AG04450 (cell line): ENCODE results near the gene C2orf81. TPM values are rescaled to one million over a fixed set of nuclear protein-coding genes. Genes with fewer than 3 reads are reported as not detected.
A peak's percentile ranks its signal among the peaks of the same experiment; 100 is the strongest.

ENCODE experiments used
- CTCF ChIA-PET: fragments of 300-600, 350-600 bp; formaldehyde crosslinking; extraction: SDS; loops from one replicate; lab custom pipeline; 2022; ENCODE audit warnings: antibody characterized with exemption, inconsistent platforms; lab: Charles Lee
- POLR2A ChIA-PET: fragments of 350-600 bp; formaldehyde crosslinking; extraction: SDS; loops from one replicate; lab custom pipeline; 2021; ENCODE audit warnings: antibody characterized with exemption, inconsistent platforms; lab: Yijun Ruan, JAX
- DNase-seq: peaks from one replicate; pipeline ENCODE4 v3.0.0-alpha.2; 2011; ENCODE audit warnings: low read depth, low spot score
- H3K27ac ChIP-seq: one replicate; pipeline ENCODE4 v1.5.1; 2012; ENCODE audit warnings: low read depth, low read length, control low read depth
- H3K27me3 ChIP-seq: one replicate; pipeline ENCODE4 v1.6.0; 2012; ENCODE audit warnings: low read length; ENCODE audit not compliant: control insufficient read depth, insufficient read depth
- H3K4me3 ChIP-seq: 2 replicates; pipeline ENCODE4 v1.5.1; 2011; ENCODE audit warnings: mild to moderate bottlenecking, low read depth, low read length, control low read depth
- H3K9me3 ChIP-seq: 2 replicates; pipeline ENCODE4 v1.5.1; 2012; ENCODE audit warnings: low read length; ENCODE audit not compliant: control insufficient read depth, insufficient read depth
- polyA plus RNA-seq: library from polyadenylated mRNA; depleted of rRNA; stranded (reverse); fragments of >200 nt; gene quantifications from 2 replicates; pipeline ENCODE4 v1.2.3, GENCODE V29; 2011
- TF ChIP-seq, protein P1 (sequence below): IDR thresholded peaks from 2 replicates; pipeline ENCODE4 v1.5.1; 2011; ENCODE audit warnings: low read depth, low read length, control low read depth, inconsistent platforms

The C2orf81 gene
- polyA plus RNA-seq, 1 experiment = 0.16 TPM

DNA sequence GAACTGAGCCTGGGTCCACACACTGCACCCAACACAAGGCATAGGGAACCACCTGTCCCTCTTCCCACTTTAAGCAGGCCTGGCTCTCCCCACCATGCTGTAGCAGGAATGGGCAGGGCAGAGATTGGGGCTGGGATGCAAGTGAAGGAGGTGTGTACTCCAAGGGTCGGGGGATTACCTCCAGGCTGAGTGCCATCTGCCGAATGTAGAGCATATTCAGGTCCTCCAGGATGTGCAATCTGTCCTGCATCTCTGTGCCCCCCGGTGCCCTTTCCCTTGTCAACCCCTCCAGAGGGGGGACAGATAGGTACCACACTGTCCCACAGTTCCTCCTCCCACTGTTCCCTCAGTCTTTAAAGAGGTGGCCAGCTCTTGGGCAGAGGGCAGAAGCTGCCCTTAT, 18.0 kb upstream of the C2orf81 start:
- no peak overlapping the region for H3K27ac ChIP-seq
- POLR2A ChIA-PET = interaction anchor here (0.6 to 1.8 kb wide), 4 partner anchors 16 to 93 kb away, joined by 3 to 7 read pairs (median 6); partner anchors contain the start of genes INO80B and WBP1

DNA sequence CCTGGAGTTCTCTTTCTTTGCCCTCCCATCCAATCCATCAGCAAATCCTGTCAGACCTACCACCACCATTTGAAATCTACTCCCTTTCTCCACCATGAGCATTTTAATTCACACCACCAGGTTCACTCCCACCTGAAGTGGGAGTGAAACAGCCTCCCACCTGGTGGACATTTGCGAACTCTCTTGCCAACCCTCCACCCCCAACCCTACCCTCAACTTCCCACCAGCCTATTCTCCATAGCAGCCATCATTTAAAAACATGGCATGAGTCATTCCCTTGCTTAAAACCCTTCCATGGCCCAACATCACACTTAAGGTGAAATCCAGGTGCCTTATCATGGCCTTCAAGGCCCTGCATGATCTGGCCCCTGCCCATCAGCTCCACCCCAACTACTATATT, 16.8 kb upstream of the C2orf81 start:
- no peak for DNase-seq
- TF ChIP-seq, protein P1, sequence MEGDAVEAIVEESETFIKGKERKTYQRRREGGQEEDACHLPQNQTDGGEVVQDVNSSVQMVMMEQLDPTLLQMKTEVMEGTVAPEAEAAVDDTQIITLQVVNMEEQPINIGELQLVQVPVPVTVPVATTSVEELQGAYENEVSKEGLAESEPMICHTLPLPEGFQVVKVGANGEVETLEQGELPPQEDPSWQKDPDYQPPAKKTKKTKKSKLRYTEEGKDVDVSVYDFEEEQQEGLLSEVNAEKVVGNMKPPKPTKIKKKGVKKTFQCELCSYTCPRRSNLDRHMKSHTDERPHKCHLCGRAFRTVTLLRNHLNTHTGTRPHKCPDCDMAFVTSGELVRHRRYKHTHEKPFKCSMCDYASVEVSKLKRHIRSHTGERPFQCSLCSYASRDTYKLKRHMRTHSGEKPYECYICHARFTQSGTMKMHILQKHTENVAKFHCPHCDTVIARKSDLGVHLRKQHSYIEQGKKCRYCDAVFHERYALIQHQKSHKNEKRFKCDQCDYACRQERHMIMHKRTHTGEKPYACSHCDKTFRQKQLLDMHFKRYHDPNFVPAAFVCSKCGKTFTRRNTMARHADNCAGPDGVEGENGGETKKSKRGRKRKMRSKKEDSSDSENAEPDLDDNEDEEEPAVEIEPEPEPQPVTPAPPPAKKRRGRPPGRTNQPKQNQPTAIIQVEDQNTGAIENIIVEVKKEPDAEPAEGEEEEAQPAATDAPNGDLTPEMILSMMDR = no peak
- Histone ChIP-seq H3K9me3 (peaks cover 11% of the 10 kb centered on the region; the same call in 1 of the 2 replicates), H3K4me3 (no peak overlapping the region), H3K27me3 (peaks cover 16% of the 10 kb centered on the region), H3K27ac (no peak overlapping the region)
- CTCF ChIA-PET = interaction anchor here (2.0 kb wide), 1 partner anchor 47 kb away, joined by 7 read pairs; no protein-coding TSS in a partner anchor
- POLR2A ChIA-PET = no interaction called here

More for the DNA sequence above, 18.0 kb upstream of the C2orf81 start:
- Histone ChIP-seq H3K9me3 (peaks cover 11% of the 10 kb centered on the region; the same call in 1 of the 2 replicates), H3K27me3 (peaks cover 16% of the 10 kb centered on the region), H3K4me3 (peak overlapping the region; percentile 64)
- no peak for DNase-seq
- TF ChIP-seq, protein P1 = no peak
- CTCF ChIA-PET = interaction anchor here (1.0 to 2.0 kb wide), 2 partner anchors 30 to 48 kb away, joined by 3 to 7 read pairs; no protein-coding TSS in a partner anchor

- POLR2A ChIA-PET = no interaction called here
- no peak overlapping the region for H3K27ac ChIP-seq
- no peak for DNase-seq
- no peak overlapping the region for H3K4me3 ChIP-seq
- peaks cover 12% of the 10 kb centered on the region for H3K27me3 ChIP-seq
- TF ChIP-seq, protein P1 = no peak
- peaks cover 11% of the 10 kb centered on the region; the same call in 1 of the 2 replicates for H3K9me3 ChIP-seq
- CTCF ChIA-PET = no interaction called here
These were observed 15.7 kb upstream of the C2orf81 start for GRCh38 chr2:74436848-74437695.

DNA sequence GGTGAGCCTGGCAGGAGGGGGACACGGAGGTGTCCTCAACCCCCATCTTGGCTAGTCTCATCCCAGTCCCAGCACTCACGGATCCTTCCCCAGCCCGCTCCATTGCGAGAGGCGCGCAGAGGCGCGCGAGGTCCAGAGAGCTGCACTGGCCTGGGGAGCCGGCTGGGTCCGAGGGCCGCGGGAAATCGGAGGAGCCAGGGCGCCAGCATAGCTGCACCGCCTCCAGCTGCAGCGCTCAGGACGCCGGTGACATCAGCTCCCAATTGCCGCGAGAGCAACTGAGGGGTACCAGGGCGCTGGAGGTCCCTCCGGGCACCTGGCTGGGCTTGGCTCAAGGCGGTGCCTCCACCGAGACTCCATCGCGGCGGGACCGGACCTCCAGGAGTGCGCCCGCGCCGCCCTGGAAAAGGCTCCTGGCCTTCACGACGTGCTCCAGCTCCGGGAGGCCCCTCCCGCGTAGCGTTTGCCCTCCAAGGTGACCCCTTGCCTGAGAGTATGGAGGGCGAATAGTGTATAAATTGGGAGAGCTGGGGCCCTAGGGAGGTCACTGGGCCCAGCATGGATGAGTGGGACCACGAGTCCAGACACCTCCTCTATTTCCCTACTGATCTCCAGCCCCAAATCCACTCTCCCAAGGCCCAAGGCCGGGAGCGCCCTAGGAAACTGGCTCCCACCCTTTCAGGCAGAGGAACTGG, 14.8 kb upstream of the C2orf81 start:
- Histone ChIP-seq H3K27ac (no peak overlapping the region), H3K4me3 (no peak overlapping the region), H3K27me3 (peaks cover 4% of the 10 kb centered on the region), H3K9me3 (peaks cover 5% of the 10 kb centered on the region; the same call in 1 of the 2 replicates)
- ChIA-PET CTCF (no interaction called here), POLR2A (no interaction called here)
- TF ChIP-seq, protein P1 = no peak
- DNase-seq = no peak
